Loucy (cell line): Measurements from ENCODE around the gene APRT.

Experiments
- EZH2phosphoT487 ChIP-seq: fragments of 200-600 bp; IDR thresholded peaks from 2 replicates; pipeline ENCODE4 v1.6.1; 2018; ENCODE audit warnings: antibody characterized with exemption, mild to moderate bottlenecking, moderate library complexity, borderline replicate concordance
- TF ChIP-seq, protein P1 (sequence below): fragments of 200-600 bp; sonication (generic); conservative IDR thresholded peaks from 2 replicates; pipeline ENCODE4 v1.5.1; 2014; ENCODE audit warnings: mild to moderate bottlenecking, antibody characterized with exemption, low read length

DNA sequence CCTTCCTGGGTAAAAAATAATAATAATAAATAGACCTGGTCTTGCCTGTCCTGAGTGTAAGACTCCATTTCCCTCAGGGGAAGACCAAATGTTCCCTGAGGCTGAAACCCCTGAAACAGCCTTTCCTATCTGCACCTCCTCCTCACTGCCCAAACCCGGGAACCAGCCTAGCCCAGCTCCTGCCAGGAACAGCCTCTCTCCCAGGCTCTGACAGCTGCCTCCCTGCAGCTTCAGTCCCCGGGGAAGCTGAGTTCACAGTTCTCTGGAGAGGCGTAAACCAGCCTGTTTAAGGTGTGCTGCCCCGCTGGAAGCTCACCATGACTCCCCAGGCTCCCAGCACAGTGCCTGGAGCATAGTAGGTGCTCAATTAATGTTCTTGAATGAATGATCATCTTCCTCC, 15.4 kb downstream of the APRT start:
- TF ChIP-seq, protein P1, sequence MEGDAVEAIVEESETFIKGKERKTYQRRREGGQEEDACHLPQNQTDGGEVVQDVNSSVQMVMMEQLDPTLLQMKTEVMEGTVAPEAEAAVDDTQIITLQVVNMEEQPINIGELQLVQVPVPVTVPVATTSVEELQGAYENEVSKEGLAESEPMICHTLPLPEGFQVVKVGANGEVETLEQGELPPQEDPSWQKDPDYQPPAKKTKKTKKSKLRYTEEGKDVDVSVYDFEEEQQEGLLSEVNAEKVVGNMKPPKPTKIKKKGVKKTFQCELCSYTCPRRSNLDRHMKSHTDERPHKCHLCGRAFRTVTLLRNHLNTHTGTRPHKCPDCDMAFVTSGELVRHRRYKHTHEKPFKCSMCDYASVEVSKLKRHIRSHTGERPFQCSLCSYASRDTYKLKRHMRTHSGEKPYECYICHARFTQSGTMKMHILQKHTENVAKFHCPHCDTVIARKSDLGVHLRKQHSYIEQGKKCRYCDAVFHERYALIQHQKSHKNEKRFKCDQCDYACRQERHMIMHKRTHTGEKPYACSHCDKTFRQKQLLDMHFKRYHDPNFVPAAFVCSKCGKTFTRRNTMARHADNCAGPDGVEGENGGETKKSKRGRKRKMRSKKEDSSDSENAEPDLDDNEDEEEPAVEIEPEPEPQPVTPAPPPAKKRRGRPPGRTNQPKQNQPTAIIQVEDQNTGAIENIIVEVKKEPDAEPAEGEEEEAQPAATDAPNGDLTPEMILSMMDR, result no peak
- TF ChIP-seq EZH2phosphoT487, result no peak
